Glomerular endothelial cell (primary cell): ENCODE measurements around the gene ATP8B3. TPM values are rescaled to one million over a fixed set of nuclear protein-coding genes. Genes with fewer than 3 reads are reported as not detected.

Experiments
- DNase-seq: peaks from one replicate; pipeline ENCODE4 v3.0.0-alpha.2; 2011; ENCODE audit warnings: low read depth, low spot score; ENCODE audit errors: extremely low read depth
- total RNA-seq: library from RNA; depleted of rRNA; stranded (reverse); fragments of >200 nt; gene quantifications from 2 replicates; pipeline ENCODE4 v1.2.3, GENCODE V29; 2015

The ATP8B3 gene
- total RNA-seq, 1 donor from 2014 or later, result 1.5 TPM

- DNase-seq, result no peak
These were observed 5.6 kb upstream of the ATP8B3 start for GRCh38 chr19:1817553-1818179.

- DNase-seq, result no peak
These were observed 4.6 kb upstream of the ATP8B3 start for GRCh38 chr19:1816530-1817298.

GRCh38 chr19:1815605-1816529 lies 3.8 kb upstream of the ATP8B3 start:
- DNase-seq, result no peak

GRCh38 chr19:1814833-1815604 lies 2.9 kb upstream of the ATP8B3 start:
- no peak for DNase-seq

GRCh38 chr19:1814391-1814790 lies 2.3 kb upstream of the ATP8B3 start:
- DNase-seq, result no peak

GRCh38 chr19:1813192-1814182 lies 1.4 kb upstream of the ATP8B3 start:
- no peak for DNase-seq

- peak; percentile 41 for DNase-seq
These were observed 533 bp upstream of the ATP8B3 start for GRCh38 chr19:1812426-1813191.

- no peak for DNase-seq
These were observed 593 bp downstream of the ATP8B3 start for GRCh38 chr19:1811472-1811894.

GRCh38 chr19:1810439-1811160 lies 1.5 kb downstream of the ATP8B3 start:
- no peak for DNase-seq

GRCh38 chr19:1809678-1810077 lies 2.4 kb downstream of the ATP8B3 start:
- no peak for DNase-seq

- DNase-seq, result no peak
These were observed 3.7 kb downstream of the ATP8B3 start for GRCh38 chr19:1808395-1808731.

GRCh38 chr19:1807695-1808394 lies 4.2 kb downstream of the ATP8B3 start:
- DNase-seq, result no peak

- DNase-seq, result no peak
These were observed 4.9 kb downstream of the ATP8B3 start for GRCh38 chr19:1807030-1807694.

GRCh38 chr19:1806184-1807029 lies 5.7 kb downstream of the ATP8B3 start:
- DNase-seq, result no peak

- DNase-seq, result no peak
These were observed 6.5 kb downstream of the ATP8B3 start for GRCh38 chr19:1805401-1806183.
